ENCODE data around the gene SPEN.

Gene SPEN

DNA sequence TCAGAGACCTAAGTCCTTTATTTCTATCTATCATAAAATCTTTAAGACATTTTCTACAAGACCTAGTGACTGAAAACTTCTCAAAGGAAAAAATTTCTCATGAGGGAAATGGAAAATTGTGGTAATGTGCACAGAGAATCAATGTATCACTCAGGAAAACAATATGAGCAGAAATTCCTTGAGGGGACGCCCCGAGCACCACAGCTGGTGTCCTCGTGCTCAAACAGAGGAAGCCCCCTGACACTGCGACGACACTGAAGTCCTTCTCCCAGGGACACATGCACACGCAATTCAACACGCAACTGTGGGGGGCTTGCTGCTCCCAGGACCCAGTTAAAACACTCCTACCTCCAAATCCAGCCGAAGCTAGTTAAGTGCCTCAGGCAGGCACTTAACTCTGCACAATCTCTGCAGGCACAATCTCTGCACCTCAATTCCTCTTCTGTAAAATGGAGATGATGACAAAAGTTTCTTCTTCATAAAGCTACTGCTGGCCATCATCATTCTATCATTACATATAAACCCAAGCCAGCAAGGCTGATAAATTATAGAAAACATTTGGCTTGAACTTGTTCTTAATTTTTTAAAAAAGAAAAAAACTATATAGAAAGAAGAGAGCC, 112.4 kb downstream of the SPEN start:
- no peak for DNase-seq (ENCODE audit: low read depth)
- H3K4me3 ChIP-seq (ENCODE audit: low read depth, low read length) = no peak overlapping the region

DNA sequence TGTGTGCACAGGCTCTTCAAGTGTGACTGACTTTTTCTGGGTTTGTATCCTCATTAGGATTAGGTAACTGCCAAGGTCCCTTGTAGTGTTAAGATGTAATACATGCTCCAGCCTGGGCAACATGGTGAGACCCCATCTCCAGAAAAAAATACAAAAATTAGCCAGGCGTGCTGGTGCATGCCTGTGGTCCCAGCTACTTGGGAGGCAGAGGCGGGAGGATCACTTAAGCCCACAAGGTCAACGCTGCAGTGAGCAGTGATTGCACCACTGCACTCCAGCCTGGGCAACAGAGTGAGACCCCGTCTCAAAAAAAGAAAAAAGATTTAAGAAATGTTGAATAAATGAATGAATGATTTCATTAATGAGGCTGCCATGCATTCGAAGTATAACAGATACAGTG, 113.3 kb downstream of the SPEN start:
- TF ChIP-seq CTCF (conservative IDR thresholded peaks at IDR 0.05; ENCODE audit: low read depth, low read length) = no peak
- no peak overlapping the region for H3K4me3 ChIP-seq (ENCODE audit: low read depth, low read length)
- no peak for DNase-seq (ENCODE audit: low read depth)

More for the DNA sequence above, 112.4 kb downstream of the SPEN start:
- no peak for TF ChIP-seq CTCF (conservative IDR thresholded peaks at IDR 0.05; ENCODE audit: low read depth, low read length)

- no peak overlapping the region for H3K4me3 ChIP-seq (ENCODE audit: low read depth, low read length)
- DNase-seq (ENCODE audit: low read depth) = no peak
- TF ChIP-seq CTCF (conservative IDR thresholded peaks at IDR 0.05; ENCODE audit: low read depth, low read length) = no peak
Measured at GRCh38 chr1:15961492-15961891, 114.0 kb downstream of the SPEN start.

GRCh38 chr1:15962176-15962575, 114.7 kb downstream of the SPEN start:
- H3K4me3 ChIP-seq (ENCODE audit: low read depth, low read length) = no peak overlapping the region
- DNase-seq (ENCODE audit: low read depth) = no peak
- TF ChIP-seq CTCF (conservative IDR thresholded peaks at IDR 0.05; ENCODE audit: low read depth, low read length) = peak; percentile 16

- TF ChIP-seq CTCF (conservative IDR thresholded peaks at IDR 0.05; ENCODE audit: low read depth, low read length) = no peak
- DNase-seq (ENCODE audit: low read depth) = no peak
- no peak overlapping the region for H3K4me3 ChIP-seq (ENCODE audit: low read depth, low read length)
Measured at GRCh38 chr1:15962671-15963362, 115.3 kb downstream of the SPEN start.

GRCh38 chr1:15963363-15963967, 116.0 kb downstream of the SPEN start:
- DNase-seq (ENCODE audit: low read depth) = no peak
- TF ChIP-seq CTCF (conservative IDR thresholded peaks at IDR 0.05; ENCODE audit: low read depth, low read length) = no peak

More at GRCh38 chr1:15963363-15963967, 116.0 kb downstream of the SPEN start:
- H3K4me3 ChIP-seq (ENCODE audit: low read depth, low read length) = no peak overlapping the region
